HCEC 1CT (cell line): ENCODE data around the gene FOXB2.
"Not testable (repeated sequence)": the region's sequence is repeated elsewhere in the genome, so short reads cannot be mapped to it uniquely, and the experiment has no call there.

ENCODE experiments used
- DNase-seq: peaks from one replicate; pipeline ENCODE4 v3.0.0-alpha.2; 2017

FOXB2 gene

GRCh38 chr9:77019236-77019925, at the start of gene FOXB2:
Gene FOXB2 (plus strand): TSS chr9:77019655. CDS start chr9:77019655, 0 bp downstream.
- no peak for DNase-seq

DNA sequence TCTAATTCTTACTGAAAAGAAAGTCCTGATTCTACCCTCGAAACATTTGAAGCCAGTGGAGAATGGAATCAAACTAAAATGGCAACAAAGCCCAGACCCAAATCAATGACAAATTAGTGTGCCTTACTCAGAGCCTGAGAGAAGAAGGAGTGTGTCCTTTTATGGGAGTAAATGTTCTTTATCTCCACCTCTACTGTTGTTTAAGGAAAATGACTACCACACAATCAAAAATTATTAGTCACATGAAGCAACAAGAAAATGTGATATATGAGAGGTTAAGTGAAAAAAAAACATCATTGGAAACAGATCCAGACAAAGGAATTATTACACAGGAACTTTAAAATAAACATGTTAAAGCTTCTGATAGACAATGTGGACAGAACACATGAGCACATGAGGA, 49.7 kb upstream of the FOXB2 start:
- DNase-seq: no peak

GRCh38 chr9:76978831-76979230, 40.6 kb upstream of the FOXB2 start:
- not testable (repeated sequence) for DNase-seq

GRCh38 chr9:76980566-76980965, 38.9 kb upstream of the FOXB2 start:
- no peak for DNase-seq

DNA sequence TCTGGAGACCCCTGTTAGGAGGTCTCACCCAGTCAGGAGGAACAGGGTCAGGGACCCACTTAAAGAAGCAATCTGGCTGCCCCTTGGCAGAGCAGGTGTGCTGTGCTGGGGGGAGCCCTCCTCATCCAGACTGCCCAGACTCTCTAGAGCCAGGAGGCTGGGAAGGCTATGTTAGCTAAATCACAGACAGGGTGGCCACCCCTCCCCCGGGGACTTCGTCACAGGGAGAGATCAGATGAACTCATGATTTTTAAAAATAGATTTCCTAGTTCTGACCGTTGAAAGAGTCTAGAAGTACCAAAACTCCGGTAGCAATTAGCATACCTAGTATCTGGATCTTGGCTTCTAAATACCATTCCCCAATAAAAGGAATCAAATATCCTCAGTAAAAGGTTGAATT, 35.0 kb upstream of the FOXB2 start:
- no peak for DNase-seq

DNA sequence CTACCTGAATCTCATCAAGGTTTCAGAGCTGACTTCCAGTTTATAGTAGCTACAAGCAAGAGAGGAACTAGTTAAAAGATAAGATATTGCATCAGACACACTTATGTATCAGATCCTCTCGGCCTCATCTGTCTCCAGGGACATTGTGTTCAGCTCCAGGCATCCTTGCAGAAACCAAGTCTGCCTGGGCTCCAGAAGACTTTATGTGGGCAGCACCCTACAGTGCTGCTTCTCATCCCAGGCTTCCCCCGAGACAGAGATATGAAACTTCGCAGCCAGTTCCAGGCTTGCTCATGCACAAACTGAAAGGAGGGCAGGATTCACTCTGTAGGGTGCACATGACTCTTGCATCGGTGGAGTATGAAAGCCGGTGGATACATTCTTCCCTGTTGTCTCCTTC, 33.9 kb upstream of the FOXB2 start:
- no peak for DNase-seq

- peak; percentile 60 for DNase-seq
These were observed 31.8 kb upstream of the FOXB2 start for GRCh38 chr9:76987594-76988200.

DNA sequence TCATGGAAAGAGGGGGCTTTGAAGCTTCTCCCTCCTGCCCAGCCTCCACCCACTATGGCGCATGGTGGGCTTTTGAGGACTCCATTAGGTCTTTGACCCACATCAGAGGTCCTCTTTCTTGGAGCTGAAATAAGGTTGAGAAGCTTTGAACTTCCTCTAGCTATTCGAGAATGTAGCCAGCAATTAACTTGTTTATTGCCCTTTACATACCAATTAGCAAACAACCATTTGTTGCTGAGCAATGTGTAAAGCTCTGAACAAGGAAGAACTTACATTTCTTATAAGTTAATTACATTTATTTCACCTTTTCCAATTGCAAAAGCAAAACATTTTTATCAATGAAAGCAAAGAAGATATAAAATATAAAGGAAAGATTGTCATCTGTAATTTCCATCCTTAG, 30.5 kb upstream of the FOXB2 start:
- no peak for DNase-seq

DNA sequence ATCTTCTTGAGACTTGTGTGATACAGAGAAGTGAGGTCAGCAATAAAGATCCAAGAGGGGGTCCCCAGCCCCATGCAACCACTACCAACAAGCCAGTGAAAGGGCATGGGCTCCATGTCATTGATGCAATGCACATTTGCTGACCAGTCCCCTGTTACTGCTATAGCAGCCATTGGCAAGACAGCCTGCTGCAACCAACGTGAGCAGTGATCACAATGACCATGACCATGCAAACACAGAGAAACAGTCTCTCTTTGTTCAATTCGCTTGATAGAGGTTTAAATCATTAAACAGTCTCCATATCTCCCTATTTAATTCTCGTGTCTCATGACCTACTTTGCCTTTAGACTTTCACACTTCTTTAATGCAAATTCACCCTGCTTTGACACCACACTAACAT, 30.0 kb upstream of the FOXB2 start:
- DNase-seq: no peak

GRCh38 chr9:76996700-76997099, 22.8 kb upstream of the FOXB2 start:
- DNase-seq: peak; percentile 45

DNA sequence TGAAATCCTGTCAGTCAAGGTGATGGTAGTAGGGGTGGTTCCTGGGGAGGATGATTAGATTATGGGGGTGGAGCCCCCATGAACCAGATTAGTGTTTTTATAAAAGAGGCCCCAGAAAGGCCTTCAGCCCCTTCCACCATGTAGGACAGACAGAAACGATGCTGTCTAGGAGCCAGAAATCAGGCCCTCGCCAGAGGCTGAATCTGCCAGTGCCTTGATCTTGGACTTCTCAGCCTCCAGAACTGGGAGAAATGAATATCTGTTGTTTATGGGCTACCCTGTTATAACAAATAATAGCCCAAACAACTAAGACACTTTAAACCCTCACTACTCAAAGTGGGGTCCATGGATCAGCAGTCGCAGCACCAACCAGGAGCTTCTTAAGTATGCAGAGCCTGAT, 20.2 kb upstream of the FOXB2 start:
- DNase-seq: no peak

GRCh38 chr9:77000330-77000729, 19.1 kb upstream of the FOXB2 start:
- DNase-seq: no peak

- DNase-seq: no peak
These were observed 16.1 kb upstream of the FOXB2 start for GRCh38 chr9:77003366-77003765.

GRCh38 chr9:77005216-77005615, 14.2 kb upstream of the FOXB2 start:
- peak; percentile 18 for DNase-seq

- DNase-seq: no peak
These were observed 8.9 kb upstream of the FOXB2 start for GRCh38 chr9:77010527-77010926.

DNA sequence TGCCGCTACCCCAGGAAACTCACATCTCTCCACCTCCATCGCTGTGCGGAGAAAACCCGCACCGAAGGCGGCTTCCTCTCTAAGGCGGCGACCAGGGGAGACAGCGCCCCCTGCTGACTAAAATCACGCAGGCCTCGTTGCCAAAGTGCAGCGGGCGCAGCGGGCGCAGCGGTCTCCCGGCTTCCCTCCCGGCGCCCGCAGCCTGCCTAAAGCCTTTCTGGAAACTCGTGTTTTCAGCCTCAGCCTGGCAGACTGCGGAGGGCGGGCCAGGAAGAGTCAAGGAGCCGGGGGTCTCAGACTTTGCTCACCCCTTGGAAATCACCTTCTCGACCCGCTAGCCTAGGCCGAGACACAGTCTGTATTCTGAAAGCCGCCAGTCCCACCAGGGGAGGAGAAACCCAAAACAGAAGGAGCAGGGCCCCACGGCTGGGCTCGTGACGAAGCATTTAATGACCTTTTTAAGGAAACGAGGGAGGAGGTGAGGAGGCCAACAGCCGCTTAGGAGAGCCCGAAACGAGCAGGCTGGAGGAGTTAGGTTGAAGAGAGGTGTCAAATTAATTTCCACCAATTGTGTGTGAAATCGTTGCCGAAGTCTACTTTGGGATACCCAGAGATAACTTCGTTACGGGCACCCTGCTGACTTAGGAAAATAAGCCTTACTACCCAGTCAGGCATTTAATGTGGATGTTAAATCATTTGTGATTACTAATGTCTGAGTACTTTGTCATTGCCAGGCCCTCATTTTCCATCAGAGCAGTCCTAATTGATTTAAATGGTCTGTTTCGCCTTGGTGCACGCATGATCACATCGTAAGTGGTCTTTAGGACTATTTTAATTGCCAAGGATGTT, 7.3 kb upstream of the FOXB2 start:
- peak; percentile 36 for DNase-seq

DNA sequence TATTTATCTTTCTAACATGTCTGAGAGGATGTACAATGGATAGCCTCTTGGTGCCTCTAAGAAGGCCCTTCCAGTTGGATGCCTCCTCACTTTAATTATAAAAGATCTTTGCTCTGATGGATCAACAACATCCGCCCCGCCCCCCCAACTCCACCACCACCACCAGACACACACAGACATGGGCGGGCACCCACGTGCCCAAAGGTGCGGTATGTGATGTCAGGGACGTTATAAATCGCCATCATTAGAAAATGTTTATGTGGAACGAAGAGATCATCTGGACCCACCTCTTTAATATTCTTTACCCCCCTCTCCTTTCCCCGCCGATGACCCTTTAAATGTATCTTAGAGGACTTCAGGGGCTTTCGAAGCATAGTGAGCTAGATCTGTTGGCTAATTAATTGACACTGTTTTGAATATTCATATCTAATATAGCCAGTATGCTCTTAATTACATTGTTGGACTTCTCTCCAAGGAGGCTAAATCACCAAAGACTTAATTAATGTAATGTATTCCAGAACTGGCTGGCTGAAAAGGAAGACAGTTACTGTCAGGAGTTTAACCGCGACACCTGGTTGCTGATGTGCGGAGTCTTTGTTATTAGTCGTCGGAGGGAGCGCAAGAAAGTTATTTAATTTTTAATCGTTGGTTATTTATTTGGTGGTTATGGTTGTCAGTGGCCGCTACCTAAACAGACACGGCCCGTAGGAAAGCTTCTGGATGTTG, 6.1 kb upstream of the FOXB2 start:
- no peak for DNase-seq

DNA sequence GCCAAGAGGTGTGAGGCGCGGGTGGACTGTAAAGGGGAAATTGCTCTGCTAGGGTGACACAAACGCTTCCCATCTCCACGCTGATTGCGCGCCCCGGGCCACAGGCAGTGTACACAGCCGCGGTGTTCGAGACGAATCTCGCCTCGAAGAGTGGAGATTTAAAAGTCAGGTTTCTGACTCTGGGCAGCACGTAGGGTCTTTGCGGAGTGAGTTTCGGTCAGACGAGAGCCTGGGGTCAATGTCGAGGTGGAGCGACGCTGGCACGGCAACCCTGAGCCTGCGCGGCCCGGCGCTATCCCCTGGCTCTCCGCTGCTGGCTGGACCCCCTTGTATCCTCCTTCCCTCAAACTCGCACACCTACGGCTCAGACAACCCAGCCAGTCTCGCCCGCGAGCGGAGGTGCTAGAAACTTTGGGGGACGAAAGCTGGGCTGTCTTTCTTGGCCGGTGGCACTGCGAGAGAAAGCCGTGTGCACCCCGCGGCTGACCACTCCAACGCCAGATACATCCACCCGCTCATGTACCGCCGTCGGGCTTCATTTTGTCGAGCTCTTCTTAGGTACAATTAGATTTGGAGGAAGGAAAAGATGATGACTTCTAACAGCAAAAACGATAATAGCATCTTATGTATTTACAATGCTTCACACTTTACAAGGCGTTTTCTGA, 5.4 kb upstream of the FOXB2 start:
- DNase-seq: no peak

DNA sequence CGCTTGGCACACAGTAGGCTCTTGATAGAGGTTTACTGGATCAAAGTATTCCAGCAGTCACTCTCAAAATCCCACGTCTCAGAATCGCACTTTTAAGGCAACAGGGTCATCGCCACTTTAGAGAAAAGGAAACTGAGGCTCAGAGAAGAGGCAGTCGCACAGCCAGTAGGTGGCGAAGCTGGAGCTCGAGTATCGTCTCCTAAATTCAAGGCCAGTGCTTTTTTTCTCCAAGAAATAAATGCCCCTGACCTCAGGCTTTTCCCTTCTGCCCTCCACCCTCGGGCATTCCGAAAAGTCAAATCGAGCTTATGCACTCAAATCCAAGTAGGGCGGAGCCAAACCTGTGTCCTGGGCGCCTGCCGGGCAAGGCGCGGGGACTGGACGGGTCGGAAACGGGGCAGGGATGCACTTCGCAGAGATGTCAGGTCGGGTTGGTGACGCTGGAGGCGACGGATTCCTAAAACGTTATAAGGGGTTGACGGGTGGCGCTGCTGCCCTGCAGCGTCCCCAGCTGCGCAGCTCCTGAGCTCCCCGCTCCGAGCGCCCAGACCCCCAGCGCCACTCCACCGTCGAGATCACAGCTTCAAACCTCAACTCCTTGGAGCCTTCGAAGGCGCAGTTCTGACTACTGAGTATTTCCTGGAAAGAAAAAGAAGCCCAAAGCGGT, 4.7 kb upstream of the FOXB2 start:
- no peak for DNase-seq

GRCh38 chr9:77015327-77016048, 4.0 kb upstream of the FOXB2 start:
- DNase-seq: no peak

- no peak for DNase-seq
These were observed 3.3 kb upstream of the FOXB2 start for GRCh38 chr9:77016121-77016525.
